ENCODE data around the gene SPOUT1.

SPOUT1 gene

GRCh38 chr9:128825923-128826700 lies 3.5 kb downstream of the SPOUT1 start:
- no peak for TF ChIP-seq CTCF (IDR thresholded peaks at IDR 0.05; ENCODE audit: insufficient read depth, low read length, poor library complexity, severe bottlenecking)
- DNase-seq (ENCODE audit: extremely low read depth, insufficient read length): no peak
- peaks cover 37% of the 10 kb centered on the region for H3K36me3 ChIP-seq (ENCODE audit: control insufficient read depth, insufficient read depth, low read length)

DNA sequence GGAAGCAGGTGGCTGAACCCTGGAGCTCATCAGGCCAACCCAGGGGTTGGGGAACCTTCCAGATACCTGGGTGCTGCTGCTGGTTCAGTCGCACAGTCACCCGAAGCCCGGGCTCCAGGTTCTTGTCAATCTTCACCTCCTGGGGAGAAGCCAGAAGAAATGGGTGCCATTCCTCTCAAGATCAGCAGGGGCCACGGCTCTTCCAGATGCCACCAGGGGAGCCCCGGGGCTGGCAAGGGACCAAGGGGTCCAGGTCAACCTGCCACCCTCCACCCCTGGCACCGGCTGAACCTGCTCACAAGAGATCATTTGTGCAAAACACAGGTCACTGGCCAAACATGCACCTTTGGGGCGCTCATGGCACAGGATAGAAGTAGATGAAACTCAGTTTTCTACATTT lies 4.7 kb downstream of the SPOUT1 start:
- no peak for TF ChIP-seq CTCF (IDR thresholded peaks at IDR 0.05; ENCODE audit: insufficient read depth, low read length, poor library complexity, severe bottlenecking)
- peaks cover 37% of the 10 kb centered on the region for H3K36me3 ChIP-seq (ENCODE audit: control insufficient read depth, insufficient read depth, low read length)
- no peak for DNase-seq (ENCODE audit: extremely low read depth, insufficient read length)
- no peaks in the 10 kb centered on the region for H3K27me3 ChIP-seq (replicated peaks; ENCODE audit: control insufficient read depth, insufficient read depth, low read length)
- no peak overlapping the region for H3K4me3 ChIP-seq (replicated peaks; ENCODE audit: low read depth, low read length)

More at GRCh38 chr9:128825923-128826700, 3.5 kb downstream of the SPOUT1 start:
- no peak overlapping the region for H3K4me3 ChIP-seq (replicated peaks; ENCODE audit: low read depth, low read length)
- H3K27me3 ChIP-seq (replicated peaks; ENCODE audit: control insufficient read depth, insufficient read depth, low read length): no peaks in the 10 kb centered on the region

- Histone ChIP-seq H3K27me3 (replicated peaks; ENCODE audit: control insufficient read depth, insufficient read depth, low read length) (no peaks in the 10 kb centered on the region), H3K4me3 (replicated peaks; ENCODE audit: low read depth, low read length) (no peak overlapping the region), H3K36me3 (ENCODE audit: control insufficient read depth, insufficient read depth, low read length) (peaks cover 37% of the 10 kb centered on the region)
- DNase-seq (ENCODE audit: extremely low read depth, insufficient read length): no peak
- TF ChIP-seq CTCF (IDR thresholded peaks at IDR 0.05; ENCODE audit: insufficient read depth, low read length, poor library complexity, severe bottlenecking): no peak
These were observed 5.6 kb downstream of the SPOUT1 start for GRCh38 chr9:128823903-128824406.

DNA sequence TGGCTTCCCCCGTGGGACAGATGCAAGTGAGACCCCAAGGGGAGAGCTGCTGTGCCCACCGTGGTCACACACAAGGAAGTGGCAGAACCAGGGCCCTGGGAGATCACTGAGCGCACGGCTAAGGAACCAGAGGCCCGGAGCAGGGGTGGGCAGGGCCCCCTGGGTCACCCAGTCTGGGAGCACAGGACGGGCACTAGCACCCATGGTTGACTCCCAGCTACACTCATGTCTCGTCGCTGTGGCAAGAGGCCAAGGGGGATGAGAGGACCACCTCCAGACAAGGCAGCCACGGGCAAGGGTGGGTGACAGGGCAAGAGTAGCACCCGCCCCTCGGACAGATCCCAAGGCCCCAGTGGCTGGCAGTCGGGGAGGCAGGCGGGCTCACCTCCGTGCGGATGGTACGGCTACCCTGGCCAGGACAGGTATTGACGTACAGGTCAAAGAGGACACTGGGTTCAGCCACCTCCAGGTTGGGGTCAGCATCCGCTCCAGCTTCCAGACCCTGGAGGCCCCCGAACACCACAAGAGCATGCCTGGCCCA lies 6.2 kb downstream of the SPOUT1 start:
- Histone ChIP-seq H3K36me3 (ENCODE audit: control insufficient read depth, insufficient read depth, low read length) (peaks cover 37% of the 10 kb centered on the region), H3K4me3 (replicated peaks; ENCODE audit: low read depth, low read length) (no peak overlapping the region), H3K27me3 (replicated peaks; ENCODE audit: control insufficient read depth, insufficient read depth, low read length) (no peaks in the 10 kb centered on the region)
- no peak for TF ChIP-seq CTCF (IDR thresholded peaks at IDR 0.05; ENCODE audit: insufficient read depth, low read length, poor library complexity, severe bottlenecking)
- no peak for DNase-seq (ENCODE audit: extremely low read depth, insufficient read length)

DNA sequence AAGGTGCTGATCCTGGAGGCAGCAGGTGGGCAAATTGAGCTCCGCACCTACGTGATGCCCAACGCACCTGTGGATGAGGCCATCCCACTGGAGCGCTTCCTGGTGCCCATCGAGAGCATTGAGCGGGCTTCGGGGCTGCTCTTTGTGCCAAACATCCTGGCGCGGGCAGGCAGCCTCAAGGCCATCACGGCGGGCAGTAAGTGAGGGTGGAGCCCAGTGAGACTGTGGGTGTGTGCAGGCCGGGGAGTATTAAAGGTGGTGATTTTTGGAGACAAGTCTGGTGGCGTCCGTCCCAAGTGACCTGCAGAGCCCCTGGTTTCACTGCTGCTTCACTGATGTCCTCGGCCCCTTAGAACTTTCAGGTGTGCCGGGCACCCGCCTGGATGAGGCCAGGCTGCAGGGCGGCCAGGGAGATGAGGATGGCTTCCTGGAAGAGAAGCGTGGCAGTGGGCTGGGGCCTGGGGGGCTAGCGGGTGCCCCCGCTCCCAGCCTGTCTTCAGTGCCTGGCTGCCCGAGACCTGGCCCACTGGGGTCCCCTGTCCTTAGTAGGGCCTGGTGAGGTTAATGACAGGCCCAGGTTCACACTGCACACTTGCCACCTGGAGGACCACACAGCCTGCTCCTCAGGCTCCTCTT lies 7.1 kb downstream of the SPOUT1 start:
- peaks cover 37% of the 10 kb centered on the region for H3K36me3 ChIP-seq (ENCODE audit: control insufficient read depth, insufficient read depth, low read length)

More for the DNA sequence above, 7.1 kb downstream of the SPOUT1 start:
- Histone ChIP-seq H3K27me3 (replicated peaks; ENCODE audit: control insufficient read depth, insufficient read depth, low read length) (no peaks in the 10 kb centered on the region), H3K4me3 (replicated peaks; ENCODE audit: low read depth, low read length) (no peak overlapping the region)
- no peak for TF ChIP-seq CTCF (IDR thresholded peaks at IDR 0.05; ENCODE audit: insufficient read depth, low read length, poor library complexity, severe bottlenecking)
- no peak for DNase-seq (ENCODE audit: extremely low read depth, insufficient read length)

Measured in GM06990 (cell line).